HG03139 (cell line): Measurements from ENCODE around the gene PHYHIPL.
"Not testable (repeated sequence)": the region's sequence is repeated elsewhere in the genome, so short reads cannot be mapped to it uniquely, and the experiment has no call there.

Source experiments
- ATAC-seq: cut with Tn5 transposase; IDR thresholded peaks from one replicate; pipeline ENCODE4 v1.9.1; 2021; ENCODE audit not compliant: unreplicated experiment

PHYHIPL gene

GRCh38 chr10:59190332-59190731 is 13.9 kb downstream of the PHYHIPL start:
- no peak for ATAC-seq

GRCh38 chr10:59206204-59206720 is 29.8 kb downstream of the PHYHIPL start:
- no peak for ATAC-seq

- no peak for ATAC-seq
Measured at GRCh38 chr10:59212301-59212798, 35.9 kb downstream of the PHYHIPL start.

- ATAC-seq = no peak
Measured at GRCh38 chr10:59214160-59214559, 37.7 kb downstream of the PHYHIPL start.

GRCh38 chr10:59216178-59216869 is 39.9 kb downstream of the PHYHIPL start:
- ATAC-seq = no peak

GRCh38 chr10:59222788-59223187 is 46.3 kb downstream of the PHYHIPL start:
- ATAC-seq = no peak

GRCh38 chr10:59223597-59223996 is 47.2 kb downstream of the PHYHIPL start:
- ATAC-seq = not testable (repeated sequence)

- no peak for ATAC-seq
Measured at GRCh38 chr10:59225211-59225610, 48.8 kb downstream of the PHYHIPL start.

- ATAC-seq = no peak
Measured at GRCh38 chr10:59227136-59227673, 50.8 kb downstream of the PHYHIPL start.

GRCh38 chr10:59229441-59229840 is 53.0 kb downstream of the PHYHIPL start:
- ATAC-seq = no peak

- ATAC-seq = no peak
Measured at GRCh38 chr10:59234194-59234593, 57.8 kb downstream of the PHYHIPL start.

- no peak for ATAC-seq
Measured at GRCh38 chr10:59234816-59235429, 58.5 kb downstream of the PHYHIPL start.

- ATAC-seq = no peak
Measured at GRCh38 chr10:59236064-59236697, 59.7 kb downstream of the PHYHIPL start.

GRCh38 chr10:59237775-59238174 is 61.3 kb downstream of the PHYHIPL start:
- no peak for ATAC-seq

- ATAC-seq = not testable (repeated sequence)
Measured at GRCh38 chr10:59239108-59239507, 62.7 kb downstream of the PHYHIPL start.

GRCh38 chr10:59240582-59241183 is 64.2 kb downstream of the PHYHIPL start:
- ATAC-seq = no peak

- no peak for ATAC-seq
Measured at GRCh38 chr10:59242057-59242456, 65.6 kb downstream of the PHYHIPL start.

GRCh38 chr10:59242991-59243390 is 66.5 kb downstream of the PHYHIPL start:
- ATAC-seq = no peak

- no peak for ATAC-seq
Measured at GRCh38 chr10:59243611-59244195, 67.3 kb downstream of the PHYHIPL start.

- ATAC-seq = no peak
Measured at GRCh38 chr10:59244871-59245270, 68.4 kb downstream of the PHYHIPL start.

GRCh38 chr10:59245686-59246085 is 69.2 kb downstream of the PHYHIPL start:
- ATAC-seq = no peak
